Stimulated activated CD8-positive, alpha-beta memory T cell treated with anti-CD3 and anti-CD28 coated beads, Interleukin-4, amount 100 ng/mL, for 48 hours (primary cell): ENCODE results near the gene HPN.
"Not testable (repeated sequence)": the region's sequence is repeated elsewhere in the genome, so short reads cannot be mapped to it uniquely, and the experiment has no call there.

Experiments
- DNase-seq: peaks from one replicate; pipeline ENCODE4 v3.0.0-alpha.2; 2020

Gene HPN

GRCh38 chr19:35028600-35028885 is 13.0 kb upstream of the HPN start:
- DNase-seq: not testable (repeated sequence)

- DNase-seq: not testable (repeated sequence)
Observed at GRCh38 chr19:35029275-35029736, 12.2 kb upstream of the HPN start.

GRCh38 chr19:35029737-35030256 is 11.7 kb upstream of the HPN start:
- no peak for DNase-seq

GRCh38 chr19:35030257-35031071 is 11.1 kb upstream of the HPN start, which contains the start of gene SCN1B:
Gene SCN1B, plus strand, starts transcription at chr19:35030470. Its CDS starts 351 bp downstream, at chr19:35030821.
- DNase-seq: peak; percentile 81

GRCh38 chr19:35031072-35031881 is 10.2 kb upstream of the HPN start:
- DNase-seq: no peak

- no peak for DNase-seq
Observed at GRCh38 chr19:35032356-35032865, 9.1 kb upstream of the HPN start.

- no peak for DNase-seq
Observed at GRCh38 chr19:35033067-35034004, 8.2 kb upstream of the HPN start.

GRCh38 chr19:35034005-35034502 is 7.5 kb upstream of the HPN start:
- DNase-seq: no peak

- no peak for DNase-seq
Observed at GRCh38 chr19:35034588-35035382, 6.7 kb upstream of the HPN start.

GRCh38 chr19:35037716-35038622 is 3.6 kb upstream of the HPN start:
- DNase-seq: no peak

- DNase-seq: no peak
Observed at GRCh38 chr19:35038623-35039512, 2.7 kb upstream of the HPN start.

- DNase-seq: no peak
Observed at GRCh38 chr19:35039881-35040825, 1.4 kb upstream of the HPN start.

GRCh38 chr19:35040826-35041547 is 534 bp upstream of the HPN start:
- peak; percentile 52 for DNase-seq

GRCh38 chr19:35042056-35042730 is 672 bp downstream of the HPN start:
- no peak for DNase-seq

- DNase-seq: no peak
Observed at GRCh38 chr19:35042954-35043604, 1.6 kb downstream of the HPN start.

- DNase-seq: no peak
Observed at GRCh38 chr19:35043906-35044305, 2.4 kb downstream of the HPN start.
